ENCODE results near the gene ALPI.

ALPI gene

GRCh38 chr2:232460171-232460570 is 4.2 kb downstream of the ALPI start:
- DNase-seq (ENCODE audit: low read depth in 2 of 2), result no peak

DNA sequence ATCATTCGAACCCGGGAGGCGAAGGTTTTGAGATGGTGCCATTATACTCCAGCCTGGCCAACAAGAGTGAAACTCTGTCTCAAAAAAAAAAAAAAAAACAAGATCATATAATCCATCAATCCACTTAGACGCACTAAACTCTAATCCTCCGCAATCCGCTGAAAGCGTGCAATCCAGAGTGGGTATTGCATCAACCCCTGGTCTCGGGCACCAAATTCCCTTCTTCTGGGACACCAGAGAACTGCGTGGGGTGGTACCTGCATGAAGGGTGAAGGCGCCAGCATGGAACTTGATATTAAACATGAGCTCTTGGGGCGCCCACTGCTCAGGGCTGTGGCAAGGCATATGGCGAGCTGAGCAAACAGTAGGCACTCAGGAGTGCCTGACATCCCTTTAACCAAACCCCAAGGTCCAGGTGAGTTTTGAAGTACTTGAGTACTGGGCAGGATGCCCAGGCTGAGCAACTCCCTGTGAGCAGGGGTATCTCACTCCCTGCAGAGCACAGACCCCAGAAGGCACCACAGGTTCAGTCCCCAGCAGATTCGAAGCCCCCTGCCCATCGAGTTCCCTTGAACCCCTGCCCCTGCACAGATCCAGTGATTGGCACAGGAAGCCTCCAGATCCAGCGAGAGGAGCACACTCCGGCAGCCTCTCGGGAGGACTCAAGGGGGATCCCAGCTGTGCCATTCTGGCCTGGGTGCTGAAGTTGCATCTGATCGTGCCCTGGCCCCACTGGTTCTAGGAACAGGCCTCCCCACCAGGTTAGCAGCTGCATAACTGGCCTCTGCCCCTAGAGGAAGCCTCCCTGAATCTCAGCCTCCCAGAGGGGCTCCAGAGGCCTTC is 8.0 kb downstream of the ALPI start:
- DNase-seq (ENCODE audit: low read depth in 2 of 2), result no peak

DNA sequence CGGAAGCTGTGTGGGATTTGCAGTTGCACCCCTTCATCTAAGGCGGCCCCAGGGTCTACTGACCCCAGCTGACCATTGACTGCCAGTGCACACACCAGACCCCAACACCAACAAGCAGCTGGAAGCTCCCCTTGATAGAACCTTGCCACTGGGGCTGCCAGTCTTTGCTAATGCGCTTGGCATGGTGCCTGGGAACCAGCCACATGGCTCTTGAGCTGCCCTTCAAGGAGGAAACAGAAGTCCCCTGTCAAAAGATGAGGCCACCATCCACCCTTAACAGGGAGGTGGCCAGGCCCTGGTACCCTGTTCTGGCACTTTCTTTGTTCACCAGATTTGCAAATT is 8.6 kb downstream of the ALPI start:
- no peak for DNase-seq (ENCODE audit: low read depth in 2 of 2)

DNA sequence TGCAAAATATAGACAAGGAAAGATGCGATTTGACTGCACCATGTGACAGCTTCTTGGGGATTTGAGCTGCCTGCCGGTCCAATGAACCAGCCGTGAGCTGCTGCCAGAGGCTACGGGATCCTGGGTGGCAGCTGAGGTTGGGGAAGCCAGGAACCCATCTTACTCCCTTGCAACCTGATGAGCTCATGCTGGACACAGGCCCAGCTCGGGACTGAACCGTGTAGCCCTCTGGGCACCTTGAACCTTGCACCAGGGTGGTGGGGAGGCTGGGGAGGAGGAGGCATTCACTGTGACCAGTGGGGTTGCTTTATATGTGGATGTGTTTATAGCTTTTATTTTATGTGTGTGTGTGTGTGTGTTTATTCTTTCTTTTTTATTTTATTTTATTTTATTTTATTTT is 9.1 kb downstream of the ALPI start:
- no peak for DNase-seq (ENCODE audit: low read depth in 2 of 2)

DNA sequence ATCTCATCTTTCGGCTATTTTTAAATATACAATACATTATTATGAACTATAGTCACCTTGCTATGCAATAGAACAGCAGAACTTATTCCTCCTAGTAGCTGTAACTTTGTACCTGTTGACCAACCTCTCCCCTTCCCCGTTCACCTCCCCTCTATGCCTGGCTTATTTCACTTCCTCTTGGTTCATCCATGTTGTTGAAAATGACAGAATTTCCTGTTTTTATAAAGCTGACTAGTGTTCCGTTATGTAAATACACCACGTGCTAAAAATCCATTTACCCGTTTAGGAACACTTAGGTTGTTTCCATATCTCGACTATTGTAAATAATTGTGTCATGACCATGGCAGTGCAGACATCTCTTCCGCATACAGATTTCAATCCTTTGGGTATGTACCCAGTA is 10.3 kb downstream of the ALPI start:
- DNase-seq (ENCODE audit: low read depth in 2 of 2), result no peak

- no peak for DNase-seq (ENCODE audit: low read depth in 2 of 2)
These were observed 17.5 kb downstream of the ALPI start for GRCh38 chr2:232473467-232473890.

DNA sequence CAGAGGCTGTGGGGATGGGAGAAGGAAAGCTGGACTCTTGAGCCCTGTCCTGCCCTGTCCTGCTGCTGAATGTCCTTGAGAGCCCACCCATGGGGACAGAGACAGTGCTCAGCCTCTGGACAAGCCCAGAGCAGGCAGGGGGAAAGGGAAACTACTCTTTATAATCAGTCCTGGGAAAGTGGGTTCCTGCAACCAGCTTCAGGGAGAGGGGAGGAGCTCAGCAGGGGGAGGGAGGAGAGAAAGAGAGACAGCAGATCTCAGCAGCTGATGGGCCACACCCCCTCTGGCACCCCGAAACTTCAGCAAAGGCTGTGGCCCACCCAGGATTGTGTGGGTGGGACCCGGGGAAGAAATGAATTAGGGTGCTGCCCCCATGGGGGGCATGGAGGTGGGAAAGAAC is 20.1 kb downstream of the ALPI start:
- no peak for DNase-seq (ENCODE audit: low read depth in 2 of 2)

- no peak for DNase-seq (ENCODE audit: low read depth in 2 of 2)
These were observed 20.8 kb downstream of the ALPI start for GRCh38 chr2:232476791-232477190.

GRCh38 chr2:232477751-232478510 is 22.0 kb downstream of the ALPI start:
- DNase-seq (ENCODE audit: low read depth in 2 of 2), result no peak

DNA sequence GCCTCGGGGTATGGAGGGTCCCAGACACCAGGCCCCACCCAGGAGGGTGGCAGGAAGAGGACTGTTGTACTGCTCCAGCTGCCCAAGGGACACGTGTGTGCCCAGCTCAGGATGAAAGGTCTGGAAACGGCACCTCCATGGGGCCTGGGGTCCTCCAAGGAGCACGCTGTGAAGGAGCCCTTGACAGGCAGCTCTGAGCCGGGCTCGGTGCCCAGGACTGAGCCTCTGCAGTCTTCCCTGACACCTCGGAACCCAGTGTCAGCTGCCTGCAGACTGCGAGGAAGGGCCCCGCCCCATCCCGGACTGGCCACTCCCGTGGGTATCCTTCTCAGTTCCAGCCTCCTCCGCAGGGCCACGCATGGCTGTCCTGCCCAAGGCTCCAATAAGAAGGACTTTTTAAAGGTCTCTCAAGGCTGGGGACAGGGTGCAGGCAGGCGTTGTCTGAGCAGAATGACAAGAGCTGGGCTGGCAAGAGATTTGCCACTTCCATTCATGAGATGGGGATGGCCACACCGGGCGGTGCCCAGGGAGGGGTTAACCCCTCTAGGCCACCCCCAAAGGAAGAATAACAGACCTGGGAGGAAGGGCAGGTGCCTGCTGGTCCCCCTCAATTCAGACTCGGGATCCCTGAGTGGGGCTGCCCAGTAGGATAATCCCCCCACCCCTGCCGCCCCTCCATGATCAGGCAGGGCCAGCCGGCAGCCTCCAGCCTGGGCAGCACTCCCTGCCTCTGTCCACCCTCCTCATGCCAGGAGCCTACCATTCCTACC is 22.8 kb downstream of the ALPI start:
- no peak for DNase-seq (ENCODE audit: low read depth in 2 of 2)

GRCh38 chr2:232479341-232480200 is 23.6 kb downstream of the ALPI start:
- no peak for DNase-seq (ENCODE audit: low read depth in 2 of 2)

GRCh38 chr2:232480201-232481190 is 24.5 kb downstream of the ALPI start:
- no peak for DNase-seq (ENCODE audit: low read depth in 2 of 2)

DNA sequence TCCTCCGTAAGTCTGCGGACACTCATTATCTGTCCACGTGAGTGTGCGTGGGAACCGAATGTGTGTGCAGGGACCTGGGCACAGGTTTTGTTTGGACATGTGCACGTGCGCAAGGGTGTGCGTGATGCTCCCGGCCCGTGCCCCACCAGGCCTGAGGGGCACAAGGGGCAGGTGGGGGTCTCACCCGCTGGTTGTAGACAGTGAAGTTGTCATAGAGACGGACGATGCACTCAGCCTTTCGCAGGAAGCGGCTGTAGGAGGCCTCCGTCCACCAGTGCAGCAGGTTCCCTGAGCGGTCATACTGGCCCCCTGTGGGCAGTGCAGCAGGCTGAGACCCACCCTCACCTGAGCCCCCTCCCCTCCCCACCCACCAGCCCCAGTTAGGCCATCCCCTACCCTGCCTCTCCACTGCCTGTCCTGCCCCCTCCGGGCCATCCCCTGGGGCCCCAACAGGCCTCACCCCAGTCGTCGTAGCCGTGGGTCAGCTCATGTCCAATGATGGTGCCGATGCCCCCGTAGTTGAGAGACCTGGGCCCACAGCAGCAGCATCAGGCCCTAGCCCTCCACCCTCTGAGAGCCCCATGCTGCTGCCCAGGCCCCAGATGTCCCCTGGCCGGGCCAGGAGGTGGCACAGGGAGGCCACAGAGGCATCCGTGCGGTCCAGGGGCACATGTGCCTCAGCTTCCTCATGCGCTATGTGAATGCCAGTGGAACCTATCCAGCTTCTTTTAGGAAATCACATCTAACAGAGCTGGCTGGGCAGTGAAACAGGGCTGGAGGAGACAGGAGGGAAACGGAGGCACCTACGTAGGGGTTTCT is 25.6 kb downstream of the ALPI start:
- DNase-seq (ENCODE audit: low read depth in 2 of 2), result no peak

- no peak for DNase-seq (ENCODE audit: low read depth in 2 of 2)
These were observed 26.6 kb downstream of the ALPI start for GRCh38 chr2:232482301-232483238.

DNA sequence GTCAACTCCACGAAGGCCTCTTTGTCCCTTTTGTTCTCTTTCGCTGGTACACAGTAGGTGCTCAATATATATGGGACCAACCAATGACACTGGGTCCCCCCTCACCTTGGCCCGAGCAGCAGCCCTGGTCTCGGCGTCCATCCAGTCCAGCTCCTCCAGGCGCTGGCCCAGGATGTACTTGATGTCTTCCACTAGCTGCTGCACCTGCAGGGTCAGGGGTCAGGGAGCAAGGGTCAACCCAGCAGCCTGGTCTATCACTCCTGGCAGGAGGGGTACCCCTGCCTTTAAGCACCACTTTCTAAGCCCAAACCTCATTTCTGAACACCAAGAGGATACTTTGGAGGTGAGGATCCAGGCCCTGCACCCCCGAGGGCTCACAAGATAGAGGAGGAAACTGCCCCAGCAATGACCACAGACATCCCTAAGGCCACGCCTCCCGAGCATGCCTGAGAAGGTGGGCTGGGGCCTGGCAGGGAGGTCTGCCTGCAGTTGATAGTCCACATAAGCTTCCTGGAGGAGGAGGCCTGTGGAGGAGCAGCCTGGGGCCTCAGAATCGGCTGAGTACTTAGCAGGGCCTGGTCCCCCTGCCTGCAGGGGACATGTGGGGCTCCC is 27.5 kb downstream of the ALPI start:
- no peak for DNase-seq (ENCODE audit: low read depth in 2 of 2)

- DNase-seq (ENCODE audit: low read depth in 2 of 2), result no peak
These were observed 28.1 kb downstream of the ALPI start for GRCh38 chr2:232483923-232484627.
